Fibroblast of skin of abdomen (primary cell): ENCODE data around the gene VDAC1.

Experiments used
- DNase-seq: peaks from one replicate; pipeline ENCODE4 v3.0.0-alpha.2; 2013

The VDAC1 gene

DNA sequence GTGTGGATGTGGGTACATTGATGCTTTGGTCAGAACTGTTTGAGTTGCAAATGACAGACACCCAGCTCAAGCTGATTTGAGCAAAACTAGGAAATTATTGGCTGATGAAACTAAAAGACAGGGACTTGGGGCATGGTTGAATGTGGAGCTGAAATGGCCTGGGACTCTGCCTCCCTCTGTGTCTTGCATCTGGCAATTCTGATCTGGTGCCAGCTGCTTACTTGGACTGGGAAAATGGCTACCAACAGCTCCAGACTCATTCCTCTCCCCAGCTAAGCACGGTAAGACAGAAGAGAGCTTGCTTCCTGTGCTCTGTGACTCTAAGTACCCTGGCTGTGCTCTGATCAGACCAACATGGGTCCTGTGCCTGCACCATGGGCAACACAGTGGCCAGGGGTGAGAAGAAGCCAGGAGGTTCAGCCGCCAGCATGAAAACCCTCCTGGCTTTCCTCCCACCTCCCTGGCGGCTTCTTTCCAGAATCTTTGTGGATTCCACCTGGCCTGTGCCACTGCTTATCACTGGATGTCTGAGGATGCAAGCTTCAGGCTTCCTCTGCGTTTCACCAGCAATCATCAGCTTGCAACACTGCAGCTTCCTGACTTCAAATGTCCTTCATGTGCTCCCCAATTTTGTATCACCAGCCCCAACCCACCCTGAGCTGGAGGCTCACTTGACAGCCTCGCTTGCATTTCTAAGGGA is 80.4 kb downstream of the VDAC1 start:
- DNase-seq: no peak

- no peak for DNase-seq
These were observed 82.8 kb downstream of the VDAC1 start for GRCh38 chr5:133921979-133922378.
